Thyroid gland (tissue), 4 donors: Measurements from ENCODE around the gene DNM3. TPM values are rescaled to one million over a fixed set of nuclear protein-coding genes. Genes with fewer than 3 reads are reported as not detected.

Experiments
- DNase-seq, 2 donors: peaks; one replicate each; pipeline ENCODE4 v3.0.0-alpha.2; 2019
- H3K27ac ChIP-seq, 3 donors: fragments of 200-600 bp; sonication (generic); 1 replicate in 2 of 3; 2 replicates in 1 of 3; pipeline ENCODE4 v1.5.1; 2016 to 2019; ENCODE audit warnings: mild to moderate bottlenecking in 1 of 3, moderate library complexity in 1 of 3
- H3K27me3 ChIP-seq: fragments of 200-600 bp; sonication (generic); one replicate; pipeline ENCODE4 v1.5.1; 2019
- H3K36me3 ChIP-seq, 2 donors: fragments of 200-600 bp; sonication (generic); one replicate each; pipeline ENCODE4 v1.5.1; 2016 to 2019
- H3K4me1 ChIP-seq, 2 donors: fragments of 200-600 bp; sonication (generic); one replicate each; pipeline ENCODE4 v1.5.1; 2017 to 2019
- H3K4me3 ChIP-seq, 3 donors: fragments of 200-600 bp; sonication (generic); replicated peaks in 1 of 3; 1 replicate in 2 of 3; 2 replicates in 1 of 3; pipeline ENCODE4 v1.5.1; 2016; ENCODE audit warnings: mild to moderate bottlenecking in 1 of 3
- H3K9me3 ChIP-seq: fragments of 200-600 bp; sonication (generic); one replicate; pipeline ENCODE4 v1.5.1; 2017
- CTCF ChIP-seq, 6 experiments: fragments of 200-600 bp in 3 of 6; fragments of 450-650 bp in 3 of 6; sonication (generic) in 3 of 6; IDR thresholded peaks; one replicate each; pipeline ENCODE4 v1.5.1; 2016 to 2019; ENCODE audit warnings: antibody characterized with exemption in 6 of 6, mild to moderate bottlenecking in 2 of 6, inconsistent platforms in 1 of 6, moderate library complexity in 1 of 6
- POLR2A ChIP-seq, 2 donors: fragments of 450-650 bp; IDR thresholded peaks; one replicate each; pipeline ENCODE4 v1.6.1; 2017; ENCODE audit warnings: antibody characterized with exemption in 2 of 2, mild to moderate bottlenecking in 2 of 2, moderate library complexity in 1 of 2
- WGBS, 2 donors: methylation state at CpG; one replicate each; pipeline ENCODE4 v1.1.5; 2017; 5-methylcytosine and 5-hydroxymethylcytosine counted together
- intact Hi-C: fragments of 100-400 bp; cut with DNase I; formaldehyde crosslinking; loops from one replicate; pipeline ENCODE4 v1.15.1; 2023
- total RNA-seq, 4 donors: library from RNA; depleted of rRNA; stranded (reverse); fragments of >200 nt; gene quantifications; one replicate each; pipeline ENCODE4 v1.2.3, GENCODE V29; 2016

Gene DNM3
- total RNA-seq, 4 donors from 2014 or later, result 9.0 to 13.6 (median 10.8) TPM

DNA sequence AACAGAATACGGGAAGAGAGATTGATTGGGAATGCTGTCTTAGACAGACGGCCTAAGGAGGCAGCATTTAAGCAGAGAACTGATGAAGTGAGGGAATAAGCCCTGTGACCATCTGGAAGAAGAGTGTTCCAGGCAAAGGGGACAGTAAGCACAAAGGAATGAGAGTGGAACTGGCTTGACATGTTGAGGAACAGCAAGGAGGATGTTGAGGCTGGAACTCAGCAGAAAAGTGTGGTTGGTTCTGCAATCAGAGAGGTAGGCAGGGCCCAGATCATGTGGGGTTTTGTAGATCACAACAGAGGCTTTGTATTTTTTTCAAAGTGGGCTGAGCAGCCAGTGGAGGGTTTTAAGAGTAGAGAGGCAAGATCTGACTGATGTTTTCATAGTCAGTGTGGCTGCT, 157.4 kb downstream of the DNM3 start:
- TF ChIP-seq CTCF (IDR thresholded peaks at IDR 0.05) (no peak), POLR2A (IDR thresholded peaks at IDR 0.05) (no peak)
- 92 to 94% methylated on average over 2 of the region's 2 CpGs for WGBS, 2 donors
- H3K4me1 ChIP-seq, result no peaks in the 10 kb centered on the region
- H3K27me3 ChIP-seq, result no peaks in the 10 kb centered on the region
- no peak for DNase-seq
- intact Hi-C loops, result no loop called here
- no peaks in the 10 kb centered on the region for H3K36me3 ChIP-seq
- H3K9me3 ChIP-seq, result no peaks in the 10 kb centered on the region
- no peak overlapping the region for H3K27ac ChIP-seq
- no peak overlapping the region for H3K4me3 ChIP-seq

GRCh38 chr1:171999756-172000155, 158.5 kb downstream of the DNM3 start:
- DNase-seq, result no peak
- no peaks in the 10 kb centered on the region for H3K9me3 ChIP-seq
- no peaks in the 10 kb centered on the region for H3K4me1 ChIP-seq
- WGBS, 2 donors, result 71 to 73% methylated on average over 2 of the region's 2 CpGs
- H3K4me3 ChIP-seq, result no peak overlapping the region
- TF ChIP-seq CTCF (IDR thresholded peaks at IDR 0.05) (no peak), POLR2A (IDR thresholded peaks at IDR 0.05) (no peak)
- no peaks in the 10 kb centered on the region for H3K36me3 ChIP-seq
- H3K27me3 ChIP-seq, result no peaks in the 10 kb centered on the region
- no peak overlapping the region for H3K27ac ChIP-seq
- intact Hi-C loops, result loop anchor here (10.0 kb wide), 1 partner anchor 445 kb away; the partner anchor contains the start of gene PIGC

DNA sequence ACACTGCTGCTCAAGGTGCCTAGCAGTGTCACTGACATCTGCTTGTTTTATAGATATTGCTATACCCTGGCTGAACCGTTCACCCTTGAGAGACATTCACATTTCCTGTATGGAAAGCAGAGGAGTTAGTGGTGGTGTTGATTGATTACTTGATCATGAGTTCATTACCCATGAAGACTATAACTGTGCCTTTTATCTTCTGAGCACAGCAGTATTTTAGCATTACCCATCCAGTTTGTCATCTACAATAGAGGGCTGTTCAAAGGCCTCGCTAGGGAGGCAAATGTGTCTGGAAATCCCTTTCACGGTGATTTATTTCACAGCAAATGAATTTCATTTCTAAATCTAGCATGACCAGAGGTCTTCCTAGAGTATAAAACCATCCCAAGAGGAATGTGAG, 160.0 kb downstream of the DNM3 start:
- H3K27me3 ChIP-seq, result no peaks in the 10 kb centered on the region
- H3K4me1 ChIP-seq, result no peaks in the 10 kb centered on the region
- H3K4me3 ChIP-seq, result no peak overlapping the region
- H3K9me3 ChIP-seq, result no peaks in the 10 kb centered on the region
- 87 to 88% methylated on average over 3 of the region's 3 CpGs for WGBS, 2 donors
- H3K36me3 ChIP-seq, result no peaks in the 10 kb centered on the region
- no peak for TF ChIP-seq CTCF (IDR thresholded peaks at IDR 0.05)
- TF ChIP-seq POLR2A (IDR thresholded peaks at IDR 0.05), result no peak
- intact Hi-C loops, result loop anchor here (10.0 kb wide), 1 partner anchor 444 kb away; the partner anchor contains the start of gene PIGC
- H3K27ac ChIP-seq, result no peak overlapping the region
- no peak for DNase-seq

DNA sequence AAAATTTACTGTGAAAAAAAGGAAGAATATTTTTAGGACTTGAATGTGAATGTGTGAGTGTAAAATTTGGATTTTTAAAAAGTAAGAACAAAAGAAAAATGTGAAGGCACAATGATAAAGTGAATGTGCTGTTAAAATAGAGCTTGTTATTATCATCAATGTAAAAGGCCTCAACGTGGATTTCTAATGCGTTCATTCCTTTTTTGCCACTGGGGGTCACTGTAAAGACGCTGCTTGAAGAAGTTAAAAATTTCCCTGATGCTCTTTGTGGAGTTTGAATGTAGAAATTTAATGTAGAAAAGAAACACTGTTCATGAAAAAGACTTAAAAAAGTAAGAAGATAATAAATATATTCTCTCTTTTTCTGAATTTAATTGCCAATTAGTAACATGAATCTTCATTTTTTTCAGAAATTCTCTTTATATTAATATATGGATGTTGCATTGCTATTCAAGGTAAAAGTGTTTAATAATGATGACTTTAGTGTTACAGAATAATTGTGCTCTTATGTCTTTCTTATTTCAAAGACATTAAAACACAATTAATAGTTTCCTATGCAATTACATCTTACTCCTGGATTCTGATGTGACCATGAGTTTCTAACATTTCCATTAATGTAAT, 161.5 kb downstream of the DNM3 start:
- no peaks in the 10 kb centered on the region for H3K9me3 ChIP-seq
- H3K27ac ChIP-seq, result no peak overlapping the region
- 10% methylated on average over 3 of the region's 3 CpGs for WGBS, 2 donors
- no peaks in the 10 kb centered on the region for H3K27me3 ChIP-seq
- intact Hi-C loops, result loop anchor here (10.0 kb wide), 1 partner anchor 442 kb away; the partner anchor contains the start of gene PIGC
- no peak overlapping the region for H3K4me3 ChIP-seq
- DNase-seq, result peak; percentile 10 to 11
- H3K36me3 ChIP-seq, result no peaks in the 10 kb centered on the region
- TF ChIP-seq POLR2A (IDR thresholded peaks at IDR 0.05), result no peak
- TF ChIP-seq CTCF (IDR thresholded peaks at IDR 0.05), result peak in 5 of 6 experiments; percentile 34 to 76 (median 61)
- H3K4me1 ChIP-seq, result no peaks in the 10 kb centered on the region

DNA sequence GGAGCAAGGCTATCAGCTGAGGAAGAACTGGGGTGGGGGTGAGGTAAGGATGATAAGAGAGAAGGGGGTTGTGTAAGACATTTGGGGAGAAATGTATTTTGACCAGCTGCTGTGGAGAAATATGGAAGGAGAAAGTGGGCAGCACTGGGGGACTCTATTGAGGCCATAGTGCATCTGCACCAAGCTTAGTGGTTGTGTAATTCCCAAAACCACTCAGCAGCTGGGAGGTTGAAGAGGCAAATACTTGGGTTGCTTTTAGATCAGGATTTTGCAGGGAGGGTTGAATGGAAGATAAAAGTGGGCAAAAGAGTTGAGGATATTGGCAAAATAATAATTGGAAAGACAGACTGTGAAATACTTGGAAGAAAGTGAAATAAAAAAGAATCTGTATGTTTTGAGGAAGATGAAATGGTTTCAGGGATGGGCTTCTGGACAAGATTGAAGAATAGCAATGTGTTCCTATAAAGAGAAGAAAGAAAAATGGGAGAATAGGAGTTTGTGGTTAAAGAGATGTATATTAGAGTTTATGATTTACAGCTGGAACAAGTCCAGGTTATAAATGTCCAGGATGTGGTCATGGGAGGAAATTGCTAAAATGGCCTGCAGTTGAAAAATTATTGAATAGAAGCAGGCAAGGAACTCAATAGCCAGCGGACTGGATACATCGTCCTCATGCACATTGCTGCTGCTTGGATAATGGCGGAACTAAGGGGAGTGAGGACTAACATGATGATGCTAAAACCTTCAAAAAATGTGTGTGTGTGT, 162.7 kb downstream of the DNM3 start:
- intact Hi-C loops, result loop anchor here (10.0 kb wide), 1 partner anchor 441 kb away; the partner anchor contains the start of gene PIGC
- H3K27me3 ChIP-seq, result no peaks in the 10 kb centered on the region
- no peak for TF ChIP-seq POLR2A (IDR thresholded peaks at IDR 0.05)
- no peak for TF ChIP-seq CTCF (IDR thresholded peaks at IDR 0.05)
- no peaks in the 10 kb centered on the region for H3K9me3 ChIP-seq
- H3K27ac ChIP-seq, result no peak overlapping the region
- no peak for DNase-seq
- WGBS, 2 donors, result 90 to 95% methylated on average over 3 of the region's 3 CpGs
- H3K4me1 ChIP-seq, result no peaks in the 10 kb centered on the region
- no peak overlapping the region for H3K4me3 ChIP-seq
- H3K36me3 ChIP-seq, result no peaks in the 10 kb centered on the region
